Body of pancreas (tissue), 4 donors: ENCODE data around the gene GRAMD2A. TPM values are rescaled to one million over a fixed set of nuclear protein-coding genes. Genes with fewer than 3 reads are reported as not detected.

ENCODE experiments used
- ATAC-seq: fragments of 150-250 bp; one replicate; pipeline ENCODE4 v1.9.1; 2016
- DNase-seq, 4 donors: peaks; one replicate each; pipeline ENCODE4 v3.0.0-alpha.2; 2019
- H3K27ac ChIP-seq, 4 donors: fragments of 200-600 bp; sonication (generic); 1 replicate in 3 of 4; 2 replicates in 1 of 4; pipeline versions ENCODE4 v1.5.1 to v1.6.1; 2016 to 2019; ENCODE audit warnings: mild to moderate bottlenecking in 1 of 4, mixed read lengths in 1 of 4, moderate library complexity in 1 of 4
- H3K27me3 ChIP-seq, 2 donors: fragments of 200-600 bp; sonication (generic); one replicate each; pipeline ENCODE4 v1.6.0; 2016; ENCODE audit warnings: mild to moderate bottlenecking in 1 of 2
- H3K36me3 ChIP-seq, 2 donors: fragments of 200-600 bp; sonication (generic); replicated peaks in 1 of 2; 2 replicates each; pipeline ENCODE4 v1.5.1; 2016; ENCODE audit warnings: low read depth in 2 of 2; ENCODE audit not compliant: insufficient read depth in 1 of 2
- H3K4me1 ChIP-seq: fragments of 200-600 bp; sonication (generic); one replicate; pipeline ENCODE4 v1.6.0; 2016
- H3K4me3 ChIP-seq, 2 donors: fragments of 200-600 bp; sonication (generic); 1 replicate in 1 of 2; 2 replicates in 1 of 2; pipeline ENCODE4 v1.5.1; 2016 to 2019
- H3K9me3 ChIP-seq, 3 donors: fragments of 200-600 bp; sonication (generic); 1 replicate in 2 of 3; 2 replicates in 1 of 3; pipeline ENCODE4 v1.5.1; 2016
- POLR2A ChIP-seq, 3 donors: fragments of 450-650 bp; IDR thresholded peaks; one replicate each; pipeline ENCODE4 v1.6.1; 2016; ENCODE audit warnings: antibody characterized with exemption in 3 of 3, mild to moderate bottlenecking in 2 of 3
- whole genome bisulfite sequencing, 2 donors: methylation state at CpG; one replicate each; pipeline ENCODE4 v1.1.5; 2017; 5-methylcytosine and 5-hydroxymethylcytosine counted together
- intact Hi-C: fragments of 100-400 bp; cut with DNase I; formaldehyde crosslinking; loops from one replicate; pipeline ENCODE4 v1.15.1; 2023
- total RNA-seq, 2 donors: library from RNA; depleted of rRNA; stranded (reverse); fragments of >200 nt; gene quantifications; one replicate each; pipeline ENCODE4 v1.1.0, GENCODE V29; 2016
- TF ChIP-seq, protein P1 (sequence below), 7 experiments: fragments of 450-650 bp in 4 of 7; fragments of 200-600 bp in 3 of 7; sonication (generic) in 3 of 7; IDR thresholded peaks; one replicate each; pipeline ENCODE4 v1.5.1; 2016 to 2019; ENCODE audit warnings: antibody characterized with exemption in 7 of 7

Gene GRAMD2A
- total RNA-seq, 2 donors from 2014 or later = 0.26 TPM; not detected in 1

DNA sequence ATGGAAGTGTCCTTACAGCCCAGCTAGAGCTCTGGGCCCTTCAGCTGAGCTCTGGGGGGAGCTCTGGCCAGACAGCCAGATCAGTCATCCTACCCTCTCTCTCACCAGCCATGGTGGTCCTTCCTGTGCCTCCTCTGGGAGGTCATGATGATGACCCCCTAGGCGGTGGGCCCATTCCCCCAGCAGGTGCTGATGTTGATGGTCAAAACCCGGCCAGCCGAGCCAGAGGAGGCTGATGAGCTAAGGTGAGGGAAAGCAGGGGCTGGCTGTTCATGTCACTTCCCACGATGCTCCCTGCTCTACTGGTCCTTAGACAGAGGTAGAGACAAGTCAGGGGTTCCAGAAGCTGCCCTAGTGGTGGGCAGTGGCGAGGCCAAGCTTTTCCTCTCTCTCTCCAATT, 35.0 kb downstream of the GRAMD2A start:
- H3K27me3 ChIP-seq = no peaks in the 10 kb centered on the region
- no peak overlapping the region for H3K4me3 ChIP-seq
- no peaks in the 10 kb centered on the region for H3K9me3 ChIP-seq
- H3K4me1 ChIP-seq = no peaks in the 10 kb centered on the region
- 74 to 77% methylated on average over 2 to 5 of the region's 5 CpGs for WGBS, 2 donors
- H3K36me3 ChIP-seq = no peaks in the 10 kb centered on the region
- TF ChIP-seq, protein P1, sequence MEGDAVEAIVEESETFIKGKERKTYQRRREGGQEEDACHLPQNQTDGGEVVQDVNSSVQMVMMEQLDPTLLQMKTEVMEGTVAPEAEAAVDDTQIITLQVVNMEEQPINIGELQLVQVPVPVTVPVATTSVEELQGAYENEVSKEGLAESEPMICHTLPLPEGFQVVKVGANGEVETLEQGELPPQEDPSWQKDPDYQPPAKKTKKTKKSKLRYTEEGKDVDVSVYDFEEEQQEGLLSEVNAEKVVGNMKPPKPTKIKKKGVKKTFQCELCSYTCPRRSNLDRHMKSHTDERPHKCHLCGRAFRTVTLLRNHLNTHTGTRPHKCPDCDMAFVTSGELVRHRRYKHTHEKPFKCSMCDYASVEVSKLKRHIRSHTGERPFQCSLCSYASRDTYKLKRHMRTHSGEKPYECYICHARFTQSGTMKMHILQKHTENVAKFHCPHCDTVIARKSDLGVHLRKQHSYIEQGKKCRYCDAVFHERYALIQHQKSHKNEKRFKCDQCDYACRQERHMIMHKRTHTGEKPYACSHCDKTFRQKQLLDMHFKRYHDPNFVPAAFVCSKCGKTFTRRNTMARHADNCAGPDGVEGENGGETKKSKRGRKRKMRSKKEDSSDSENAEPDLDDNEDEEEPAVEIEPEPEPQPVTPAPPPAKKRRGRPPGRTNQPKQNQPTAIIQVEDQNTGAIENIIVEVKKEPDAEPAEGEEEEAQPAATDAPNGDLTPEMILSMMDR (IDR thresholded peaks at IDR 0.05) = no peak
- no peak for TF ChIP-seq POLR2A (IDR thresholded peaks at IDR 0.05)
- intact Hi-C loops = loop anchor here (10.0 kb wide), 1 partner anchor 418 kb away; no protein-coding TSS in a partner anchor
- ATAC-seq = no peak
- H3K27ac ChIP-seq = no peak overlapping the region
- DNase-seq = no peak

DNA sequence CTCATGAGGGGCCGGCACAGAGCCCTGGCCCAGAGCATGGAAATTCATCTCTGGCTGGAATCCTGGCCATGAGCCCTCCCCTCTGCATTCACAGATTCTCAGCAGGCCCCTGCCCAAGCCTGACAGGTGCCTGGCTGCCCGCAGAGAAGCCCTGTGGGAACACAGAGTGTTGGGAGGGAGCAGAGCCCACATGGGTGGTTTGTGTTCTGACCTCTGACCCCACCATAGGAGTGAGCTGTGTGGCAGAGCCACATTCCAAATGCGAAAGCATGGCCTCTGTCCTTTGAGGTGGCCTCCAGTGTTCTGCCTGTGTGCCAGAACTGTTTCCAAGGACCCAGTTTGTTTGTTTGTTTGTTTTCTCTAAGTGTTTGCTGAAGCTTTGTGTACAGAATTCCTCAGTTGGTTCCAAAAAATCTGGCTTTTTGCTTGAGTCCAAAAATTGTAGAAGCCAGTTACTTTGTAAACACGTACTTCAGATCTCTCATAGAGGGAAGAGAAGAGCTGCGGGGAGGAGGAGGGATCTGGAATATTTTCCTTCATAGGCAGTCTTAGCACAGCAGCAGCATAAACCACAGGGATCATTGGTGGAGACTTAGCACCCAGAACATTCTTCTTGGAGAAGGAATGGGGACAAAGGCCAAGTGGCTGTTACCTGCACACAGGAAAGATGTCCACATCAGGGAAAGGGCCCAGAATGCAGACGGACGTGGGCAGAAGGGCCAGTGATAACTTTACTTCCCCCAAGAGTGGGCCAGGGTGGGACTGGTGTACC, 36.0 kb downstream of the GRAMD2A start:
- Histone ChIP-seq H3K4me1 (no peaks in the 10 kb centered on the region), H3K27ac (no peak overlapping the region), H3K36me3 (no peaks in the 10 kb centered on the region), H3K4me3 (no peak overlapping the region), H3K9me3 (no peaks in the 10 kb centered on the region), H3K27me3 (no peaks in the 10 kb centered on the region)
- no peak for ATAC-seq
- TF ChIP-seq, protein P1 (IDR thresholded peaks at IDR 0.05) = no peak
- no peak for TF ChIP-seq POLR2A (IDR thresholded peaks at IDR 0.05)
- 83 to 91% methylated on average over 6 to 7 of the region's 7 CpGs for WGBS, 2 donors
- no peak for DNase-seq
- intact Hi-C loops = loop anchor here (10.0 kb wide), 1 partner anchor 417 kb away; no protein-coding TSS in a partner anchor

DNA sequence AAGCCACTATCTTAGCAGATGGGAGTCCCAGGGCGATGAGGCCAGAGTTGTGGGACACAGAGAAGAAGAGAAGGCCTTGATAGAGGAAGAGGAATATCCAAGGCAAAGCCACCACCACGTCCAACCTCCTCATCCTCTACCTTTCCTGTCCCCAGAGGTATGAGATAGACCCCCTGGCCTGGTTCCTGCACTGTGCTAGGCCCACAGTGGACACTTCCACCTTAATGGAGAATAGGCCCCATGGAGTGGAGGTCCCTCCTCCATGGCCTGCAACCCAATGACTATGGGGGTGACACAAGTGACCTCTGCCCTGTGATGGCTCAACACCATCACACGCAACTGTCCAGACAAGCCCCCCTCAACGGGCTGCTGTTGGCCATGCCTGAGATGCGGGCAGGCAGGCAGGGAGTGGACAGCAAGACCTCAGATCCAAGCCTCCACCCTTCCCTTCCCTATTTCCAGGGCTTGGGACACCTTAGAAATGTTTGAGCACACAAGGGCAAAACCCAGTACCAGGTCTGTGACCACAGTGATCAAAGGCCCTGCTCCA, 36.8 kb downstream of the GRAMD2A start:
- Histone ChIP-seq H3K4me3 (no peak overlapping the region), H3K27ac (no peak overlapping the region), H3K27me3 (no peaks in the 10 kb centered on the region), H3K9me3 (no peaks in the 10 kb centered on the region), H3K36me3 (no peaks in the 10 kb centered on the region), H3K4me1 (peaks cover 7% of the 10 kb centered on the region)
- 65 to 68% methylated on average over 2 to 5 of the region's 5 CpGs for WGBS, 2 donors
- TF ChIP-seq POLR2A (IDR thresholded peaks at IDR 0.05) = no peak
- TF ChIP-seq, protein P1 (IDR thresholded peaks at IDR 0.05) = no peak
- intact Hi-C loops = loop anchor here (10.0 kb wide), 1 partner anchor 416 kb away; no protein-coding TSS in a partner anchor
- ATAC-seq (no peak), DNase-seq (no peak)

DNA sequence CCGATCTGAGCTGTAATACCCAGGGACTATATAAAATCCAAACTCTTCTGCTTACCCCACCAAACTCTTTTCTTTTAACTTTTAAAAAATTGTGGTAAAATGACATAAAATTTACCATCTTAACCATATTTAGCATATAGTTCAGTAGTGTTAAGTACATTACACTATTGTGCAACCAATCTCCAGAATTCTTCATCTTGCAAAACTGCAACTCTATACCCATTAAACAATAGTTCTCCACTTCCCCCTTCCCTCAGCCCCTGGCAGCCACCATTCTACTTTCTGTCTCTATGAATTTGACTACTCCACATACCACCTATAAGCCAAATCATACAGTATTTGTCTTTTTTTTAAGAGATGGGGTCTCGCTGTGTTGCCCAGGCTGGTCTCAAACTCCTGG, 40.7 kb downstream of the GRAMD2A start:
- WGBS, 2 donors = 83 to 90% methylated on average over 2 of the region's 2 CpGs
- peaks cover 33% of the 10 kb centered on the region for H3K4me1 ChIP-seq
- H3K4me3 ChIP-seq = no peak overlapping the region

More for the DNA sequence above, 40.7 kb downstream of the GRAMD2A start:
- Histone ChIP-seq H3K36me3 (no peaks in the 10 kb centered on the region), H3K9me3 (no peaks in the 10 kb centered on the region), H3K27me3 (no peaks in the 10 kb centered on the region), H3K27ac (no peak overlapping the region)
- intact Hi-C loops = loop anchor here (10.0 kb wide), 1 partner anchor 352 kb away; no protein-coding TSS in a partner anchor
- DNase-seq = no peak
- TF ChIP-seq, protein P1 (IDR thresholded peaks at IDR 0.05) = no peak
- no peak for TF ChIP-seq POLR2A (IDR thresholded peaks at IDR 0.05)
- ATAC-seq = no peak
